Islet precursor cell (in vitro differentiated cells): ENCODE measurements around the gene RPS15A.

ENCODE experiments used
- DNase-seq: peaks from one replicate; pipeline ENCODE4 v3.0.0-alpha.2; 2018

RPS15A gene

GRCh38 chr16:18789850-18790706, at the start of gene RPS15A:
Gene RPS15A, minus strand, starts transcription at chr16:18790334. Its CDS starts 1,221 bp downstream, at chr16:18789113.
- peak; percentile 99 for DNase-seq

GRCh38 chr16:18839555-18839954, 49.4 kb upstream of the RPS15A start:
- DNase-seq, result peak; percentile 54

- DNase-seq, result no peak
Observed at GRCh38 chr16:18836702-18837101, 46.6 kb upstream of the RPS15A start.

- DNase-seq, result no peak
Observed at GRCh38 chr16:18834864-18835263, 44.7 kb upstream of the RPS15A start.

- no peak for DNase-seq
Observed at GRCh38 chr16:18833707-18834505, 43.8 kb upstream of the RPS15A start.

- no peak for DNase-seq
Observed at GRCh38 chr16:18832613-18833012, 42.5 kb upstream of the RPS15A start.

GRCh38 chr16:18832006-18832405, 41.9 kb upstream of the RPS15A start:
- DNase-seq, result no peak

GRCh38 chr16:18829251-18829650, 39.1 kb upstream of the RPS15A start:
- no peak for DNase-seq

GRCh38 chr16:18827890-18828289, 37.8 kb upstream of the RPS15A start:
- DNase-seq, result no peak

GRCh38 chr16:18816286-18816685, 26.2 kb upstream of the RPS15A start:
- no peak for DNase-seq

GRCh38 chr16:18811925-18812324, 21.8 kb upstream of the RPS15A start:
- DNase-seq, result no peak

- DNase-seq, result no peak
Observed at GRCh38 chr16:18809165-18809564, 19.0 kb upstream of the RPS15A start.

GRCh38 chr16:18805257-18805773, 15.2 kb upstream of the RPS15A start:
- DNase-seq, result no peak

GRCh38 chr16:18804540-18804939, 14.4 kb upstream of the RPS15A start:
- DNase-seq, result peak; percentile 44

- no peak for DNase-seq
Observed at GRCh38 chr16:18803569-18804462, 13.7 kb upstream of the RPS15A start.

- no peak for DNase-seq
Observed at GRCh38 chr16:18802767-18803343, 12.7 kb upstream of the RPS15A start.

- peak; percentile 100 for DNase-seq
Observed at GRCh38 chr16:18801145-18801972, 11.2 kb upstream of the RPS15A start, which contains the start of gene ARL6IP1. Gene ARL6IP1, minus strand, starts transcription at chr16:18801549. Its CDS starts 83 bp downstream, at chr16:18801466.

GRCh38 chr16:18800775-18801144, 10.6 kb upstream of the RPS15A start:
- DNase-seq, result peak; percentile 68

- DNase-seq, result no peak
Observed at GRCh38 chr16:18800293-18800692, 10.2 kb upstream of the RPS15A start.

GRCh38 chr16:18799500-18799899, 9.4 kb upstream of the RPS15A start:
- no peak for DNase-seq

- DNase-seq, result no peak
Observed at GRCh38 chr16:18797746-18798145, 7.6 kb upstream of the RPS15A start.
